ENCODE data around the gene ST6GALNAC1. TPM values are rescaled to one million over a fixed set of nuclear protein-coding genes. Genes with fewer than 3 reads are reported as not detected.
"Not testable (repeated sequence)": the region's sequence is repeated elsewhere in the genome, so short reads cannot be mapped to it uniquely, and the experiment has no call there.

Gene ST6GALNAC1
- total RNA-seq, 6 experiments from 2014 or later: not detected

DNA sequence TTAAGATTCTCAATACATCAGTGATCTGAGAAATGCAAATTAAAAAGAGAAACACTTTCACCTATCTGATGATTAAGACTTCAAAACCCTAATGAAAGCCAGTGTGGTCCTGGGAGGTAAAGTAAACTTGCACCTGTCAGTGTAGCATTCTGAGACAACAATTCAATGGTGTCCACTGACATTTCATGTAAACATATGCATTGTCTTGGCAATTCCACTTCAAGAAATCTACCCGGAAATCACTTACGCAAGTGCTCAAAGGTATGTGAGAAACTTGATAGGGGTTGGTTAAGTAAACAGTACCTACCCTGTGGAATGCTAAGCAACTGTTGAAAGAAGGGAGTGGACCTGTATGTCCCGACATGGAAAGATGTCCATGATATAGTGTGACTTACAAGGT is 2.1 kb downstream of the ST6GALNAC1 start:
- no peak for DNase-seq
- Mint-ChIP-seq H3K36me3 (ENCODE audit: low read depth) (peaks cover 1% of the 10 kb centered on the region; the same call in 1 of the 2 replicates), H3K9me3 (peaks cover 6% of the 10 kb centered on the region), H3K4me1 (ENCODE audit: low read depth) (no peaks in the 10 kb centered on the region), H3K4me3 (no peak overlapping the region), H3K27me3 (ENCODE audit: insufficient read depth) (peaks cover 48% of the 10 kb centered on the region), H3K27ac (no peak overlapping the region)
- TF ChIP-seq, protein P1, sequence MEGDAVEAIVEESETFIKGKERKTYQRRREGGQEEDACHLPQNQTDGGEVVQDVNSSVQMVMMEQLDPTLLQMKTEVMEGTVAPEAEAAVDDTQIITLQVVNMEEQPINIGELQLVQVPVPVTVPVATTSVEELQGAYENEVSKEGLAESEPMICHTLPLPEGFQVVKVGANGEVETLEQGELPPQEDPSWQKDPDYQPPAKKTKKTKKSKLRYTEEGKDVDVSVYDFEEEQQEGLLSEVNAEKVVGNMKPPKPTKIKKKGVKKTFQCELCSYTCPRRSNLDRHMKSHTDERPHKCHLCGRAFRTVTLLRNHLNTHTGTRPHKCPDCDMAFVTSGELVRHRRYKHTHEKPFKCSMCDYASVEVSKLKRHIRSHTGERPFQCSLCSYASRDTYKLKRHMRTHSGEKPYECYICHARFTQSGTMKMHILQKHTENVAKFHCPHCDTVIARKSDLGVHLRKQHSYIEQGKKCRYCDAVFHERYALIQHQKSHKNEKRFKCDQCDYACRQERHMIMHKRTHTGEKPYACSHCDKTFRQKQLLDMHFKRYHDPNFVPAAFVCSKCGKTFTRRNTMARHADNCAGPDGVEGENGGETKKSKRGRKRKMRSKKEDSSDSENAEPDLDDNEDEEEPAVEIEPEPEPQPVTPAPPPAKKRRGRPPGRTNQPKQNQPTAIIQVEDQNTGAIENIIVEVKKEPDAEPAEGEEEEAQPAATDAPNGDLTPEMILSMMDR (IDR thresholded peaks at IDR 0.05): no peak

DNA sequence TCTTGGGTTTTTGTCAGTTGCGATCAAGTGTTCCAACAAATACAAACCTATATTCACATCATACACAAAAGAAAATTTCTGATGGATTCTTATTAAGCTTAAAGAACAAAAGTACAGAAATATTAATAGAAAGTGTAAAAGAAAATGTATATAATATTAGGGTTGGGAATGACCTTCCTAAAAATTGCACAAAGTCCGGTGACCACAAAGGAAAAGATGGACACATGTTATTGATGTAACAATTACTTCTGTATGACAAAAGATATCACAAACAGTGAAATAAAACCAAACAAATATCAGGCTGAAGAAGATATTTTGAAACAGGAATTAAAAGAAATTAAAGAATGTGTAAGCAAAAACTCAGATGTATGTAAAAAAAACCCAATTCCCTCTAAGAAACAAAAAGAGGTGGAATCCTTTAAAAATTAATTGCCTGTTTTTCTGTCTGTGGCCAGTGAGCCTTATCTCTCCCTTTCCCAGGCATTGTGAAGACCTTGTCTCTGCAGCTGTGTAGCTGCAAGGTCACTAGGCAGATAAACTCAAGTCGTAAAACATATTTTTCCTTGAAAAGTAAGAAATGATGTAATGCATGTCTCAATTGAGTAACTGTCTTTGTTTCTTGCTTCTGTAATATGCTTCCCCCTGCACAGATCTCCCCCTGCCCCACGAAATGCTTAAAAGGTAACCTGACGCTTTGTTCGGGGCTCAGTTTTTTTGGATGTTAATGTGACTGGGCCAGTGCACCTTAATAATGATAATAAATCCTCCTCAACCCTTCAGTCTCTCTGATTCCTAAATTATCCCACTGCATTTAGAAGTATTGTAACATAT is 2.8 kb downstream of the ST6GALNAC1 start:
- no peak for DNase-seq
- Mint-ChIP-seq H3K27ac (no peak overlapping the region), H3K4me3 (no peak overlapping the region), H3K9me3 (no peaks in the 10 kb centered on the region), H3K27me3 (ENCODE audit: insufficient read depth) (peaks cover 42% of the 10 kb centered on the region), H3K4me1 (ENCODE audit: low read depth) (peaks cover 6% of the 10 kb centered on the region), H3K36me3 (ENCODE audit: low read depth) (no peaks in the 10 kb centered on the region)
- TF ChIP-seq, protein P1 (IDR thresholded peaks at IDR 0.05): no peak

DNA sequence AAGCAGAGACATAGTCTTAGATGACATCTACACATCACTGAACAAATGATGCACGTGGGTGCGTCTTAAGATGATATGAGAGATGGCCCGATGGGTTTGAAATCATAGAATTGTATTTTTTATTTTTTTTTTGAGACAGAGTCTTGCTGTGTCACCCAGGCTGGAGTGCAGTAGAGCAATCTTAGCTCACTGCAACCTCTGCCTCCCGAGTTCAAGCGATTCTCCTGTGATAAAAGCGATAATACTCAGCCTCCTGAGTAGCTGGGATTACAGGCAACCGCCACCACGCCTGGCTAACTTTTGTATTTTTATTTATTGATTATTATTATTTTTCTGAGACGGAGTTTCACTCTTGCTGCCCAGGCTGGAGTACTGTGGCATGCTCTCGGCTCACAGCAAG is 5.3 kb downstream of the ST6GALNAC1 start:
- no peak for DNase-seq
- Mint-ChIP-seq H3K27me3 (ENCODE audit: insufficient read depth) (peaks cover 18% of the 10 kb centered on the region), H3K4me1 (ENCODE audit: low read depth) (peaks cover 19% of the 10 kb centered on the region), H3K9me3 (no peaks in the 10 kb centered on the region), H3K4me3 (no peak overlapping the region), H3K27ac (no peak overlapping the region), H3K36me3 (ENCODE audit: low read depth) (no peaks in the 10 kb centered on the region)
- TF ChIP-seq, protein P1 (IDR thresholded peaks at IDR 0.05): no peak

DNA sequence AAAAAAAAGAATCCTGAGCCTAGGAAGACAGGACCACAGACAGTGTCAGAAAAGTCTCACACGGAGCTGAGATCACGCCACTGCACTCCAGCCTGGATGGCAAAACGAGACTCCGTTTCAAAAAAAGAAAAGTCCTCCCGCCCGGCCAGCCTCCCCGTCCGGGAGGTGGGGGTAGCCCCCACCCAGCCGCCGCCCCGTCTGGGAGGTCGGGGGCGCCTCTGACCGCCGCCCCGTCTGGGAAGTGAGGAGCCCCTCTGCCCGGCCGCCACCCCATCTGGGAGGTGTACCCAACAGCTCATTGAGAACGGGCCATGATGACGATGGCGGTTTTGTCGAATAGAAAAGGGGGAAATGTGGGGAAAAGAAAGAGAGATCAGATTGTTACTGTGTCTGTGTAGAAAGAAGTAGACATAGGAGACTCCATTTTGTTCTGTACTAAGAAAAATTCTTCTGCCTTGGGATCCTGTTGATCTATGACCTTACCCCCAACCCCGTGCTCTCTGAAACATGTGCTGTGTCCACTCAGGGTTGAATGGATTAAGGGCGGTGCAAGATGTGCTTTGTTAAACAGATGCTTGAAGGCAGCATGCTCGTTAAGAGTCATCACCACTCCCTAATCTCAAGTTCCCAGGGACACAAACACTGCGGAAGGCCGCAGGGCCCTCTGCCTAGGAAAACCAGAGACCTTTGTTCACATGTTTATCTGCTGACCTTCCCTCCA is 6.9 kb downstream of the ST6GALNAC1 start:
- H3K4me1 Mint-ChIP-seq (ENCODE audit: low read depth): peaks cover 19% of the 10 kb centered on the region
- H3K27me3 Mint-ChIP-seq (ENCODE audit: insufficient read depth); DNase-seq; H3K36me3 Mint-ChIP-seq (ENCODE audit: low read depth); H3K4me3 Mint-ChIP-seq; H3K27ac Mint-ChIP-seq; H3K9me3 Mint-ChIP-seq: not testable (repeated sequence)

DNA sequence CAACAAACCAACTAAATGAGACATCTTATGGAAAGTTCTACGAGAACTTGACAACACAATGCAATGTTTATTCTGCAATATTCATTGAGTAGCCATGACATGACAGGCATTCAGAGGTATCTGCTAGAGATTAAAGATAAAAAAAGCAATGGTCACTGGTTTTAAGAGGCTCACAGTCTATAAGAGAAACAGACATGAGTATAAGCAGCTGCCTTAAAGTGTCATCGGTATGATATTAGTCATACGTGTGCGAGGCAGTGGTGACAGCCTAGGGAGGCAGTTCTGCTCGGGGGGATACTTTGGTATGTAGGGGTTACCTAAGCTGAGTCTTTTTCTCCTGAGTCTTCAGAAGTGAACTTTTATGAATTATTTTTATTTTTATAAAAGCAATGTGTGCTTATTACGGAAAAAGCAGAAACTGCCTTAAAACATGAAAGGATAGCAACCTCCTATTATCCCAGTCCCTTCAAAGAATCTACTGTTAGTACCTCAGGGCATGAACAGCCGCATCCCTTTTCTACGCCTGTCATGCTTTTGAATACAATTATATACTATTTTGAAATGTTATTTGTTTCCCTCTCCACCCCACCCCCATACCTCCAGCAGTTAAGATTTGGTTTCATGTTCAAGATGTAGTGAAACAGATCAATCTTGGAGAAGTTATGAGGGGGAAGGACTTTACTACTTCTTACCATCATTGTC is 7.7 kb downstream of the ST6GALNAC1 start:
- TF ChIP-seq, protein P1 (IDR thresholded peaks at IDR 0.05): no peak
- Mint-ChIP-seq H3K9me3 (no peaks in the 10 kb centered on the region), H3K27me3 (ENCODE audit: insufficient read depth) (peaks cover 5% of the 10 kb centered on the region; the same call in 1 of the 2 replicates), H3K4me3 (peak overlapping the region; percentile 59), H3K4me1 (ENCODE audit: low read depth) (peaks cover 19% of the 10 kb centered on the region), H3K36me3 (ENCODE audit: low read depth) (no peaks in the 10 kb centered on the region), H3K27ac (peak overlapping the region; percentile 90)
- DNase-seq: peak; percentile 85

Measured in HFFc6 (cell line).